Measurements from ENCODE around the gene VSIG2. TPM values are rescaled to one million over a fixed set of nuclear protein-coding genes. Genes with fewer than 3 reads are reported as not detected.
"Not testable (repeated sequence)": the region's sequence is repeated elsewhere in the genome, so short reads cannot be mapped to it uniquely, and the experiment has no call there.

VSIG2 gene, protein sequence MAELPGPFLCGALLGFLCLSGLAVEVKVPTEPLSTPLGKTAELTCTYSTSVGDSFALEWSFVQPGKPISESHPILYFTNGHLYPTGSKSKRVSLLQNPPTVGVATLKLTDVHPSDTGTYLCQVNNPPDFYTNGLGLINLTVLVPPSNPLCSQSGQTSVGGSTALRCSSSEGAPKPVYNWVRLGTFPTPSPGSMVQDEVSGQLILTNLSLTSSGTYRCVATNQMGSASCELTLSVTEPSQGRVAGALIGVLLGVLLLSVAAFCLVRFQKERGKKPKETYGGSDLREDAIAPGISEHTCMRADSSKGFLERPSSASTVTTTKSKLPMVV
- 1 to 10 TPM; 4.4 to 7.9 (median 5.8) TPM for polyA plus RNA-seq (ENCODE audit: insufficient read length in 3 of 3)

DNA sequence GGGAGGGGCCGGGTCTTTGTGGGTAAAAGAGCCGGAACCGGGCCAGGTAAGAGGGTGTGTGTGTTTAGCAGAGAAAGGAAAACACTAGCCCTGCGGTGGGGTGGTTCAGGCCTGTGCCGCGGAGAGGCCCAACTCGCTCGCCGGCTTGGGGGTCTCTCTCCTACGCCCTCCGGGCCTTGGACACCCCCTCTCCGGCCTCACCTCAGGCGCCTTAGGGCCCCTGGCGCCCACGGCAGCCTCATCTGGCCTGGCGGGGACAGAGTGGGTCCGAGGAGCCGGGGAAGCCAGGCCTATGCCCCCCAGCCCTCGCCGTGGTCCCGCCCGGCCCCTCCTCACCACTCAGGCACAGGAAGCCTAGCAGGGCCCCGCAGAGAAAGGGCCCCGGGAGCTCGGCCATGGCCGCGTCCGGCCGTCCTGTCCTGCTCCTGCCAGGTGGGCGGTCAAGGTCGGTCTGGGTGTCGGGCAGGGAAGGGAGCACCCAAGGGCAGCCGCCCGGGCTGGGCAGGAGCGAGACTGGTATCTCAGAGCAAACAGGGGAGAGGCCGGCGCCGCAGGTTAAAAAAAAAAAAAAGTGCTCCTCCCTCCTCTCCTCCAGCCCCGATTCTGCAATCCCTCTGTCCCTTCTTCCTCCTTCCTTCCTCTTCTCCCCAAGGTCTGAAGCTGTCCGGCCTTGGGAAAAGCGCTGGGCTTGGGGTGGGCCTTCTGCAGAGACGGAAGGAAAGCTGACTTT, at the start of gene VSIG2:
Gene VSIG2, minus strand, starts transcription at position 515 of the 730 bp plus-strand sequence. Its CDS starts 118 bp downstream, at position 397.
- no peak for DNase-seq (ENCODE audit: low read depth in 3 of 3, low spot score in 2 of 3)

DNA sequence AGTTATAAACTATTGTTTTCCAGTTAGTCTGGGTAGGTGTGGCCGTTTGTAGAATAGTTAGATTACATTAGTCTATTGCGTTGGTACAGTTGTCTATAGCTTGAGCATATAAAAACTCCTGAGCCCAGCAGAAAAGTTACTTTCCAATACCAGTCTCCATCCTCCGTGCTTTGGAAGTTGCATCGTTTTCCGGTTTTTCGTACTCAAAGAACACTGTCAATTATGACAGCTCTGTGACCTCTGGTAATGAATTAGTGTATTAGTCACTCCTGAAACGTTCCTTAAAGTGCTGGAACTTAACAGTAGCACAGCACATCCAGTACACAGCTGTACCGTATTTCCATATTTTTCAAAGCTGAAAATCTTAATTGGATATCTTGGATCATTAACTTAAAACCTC, 49.0 kb upstream of the VSIG2 start:
- peak in 2 of 3 donors; percentile 21 to 36 for DNase-seq (ENCODE audit: low read depth in 3 of 3, low spot score in 2 of 3)

DNA sequence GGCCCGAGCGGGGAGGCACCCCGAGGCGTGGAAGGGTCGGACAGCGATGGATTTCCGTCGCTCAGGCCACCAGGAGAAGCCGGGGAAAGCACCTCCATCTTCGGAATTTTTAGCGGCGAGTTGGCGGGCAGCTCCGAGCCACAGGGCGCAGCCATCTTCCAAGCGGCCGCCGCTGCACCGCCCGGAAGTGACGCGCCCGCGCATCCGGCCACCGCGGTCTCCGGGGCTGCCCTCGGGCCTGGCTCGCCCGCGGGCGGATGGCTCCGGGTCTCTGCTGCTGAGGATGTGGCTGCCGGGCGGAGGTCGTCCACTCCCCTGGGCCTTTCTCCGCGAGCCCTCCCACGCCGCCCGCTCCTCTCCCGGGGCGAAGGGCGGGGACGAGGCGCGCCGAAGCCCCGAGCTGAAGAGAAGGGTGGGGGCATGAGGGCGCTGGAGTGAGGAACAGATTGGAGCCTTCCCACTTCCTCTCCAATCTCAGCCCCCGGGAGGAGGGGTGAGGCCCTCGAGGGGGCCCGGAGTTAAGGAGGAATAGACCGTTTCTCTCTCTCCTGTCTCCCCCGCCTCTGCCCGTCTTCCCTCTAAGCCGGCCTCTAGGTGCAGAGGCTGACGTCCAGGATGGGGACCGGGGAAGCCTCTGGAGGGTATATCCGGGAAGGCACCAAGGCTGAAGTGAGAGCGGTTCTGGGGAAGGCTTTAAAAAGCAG, 48.3 kb upstream of the VSIG2 start, which contains the start of gene MSANTD2:
Gene MSANTD2, minus strand, starts transcription at position 181 of the 704 bp plus-strand sequence. Its CDS starts 26 bp downstream, at position 155.
- peak; percentile 74 to 85 (median 84) for DNase-seq (ENCODE audit: low read depth in 3 of 3, low spot score in 2 of 3)

DNA sequence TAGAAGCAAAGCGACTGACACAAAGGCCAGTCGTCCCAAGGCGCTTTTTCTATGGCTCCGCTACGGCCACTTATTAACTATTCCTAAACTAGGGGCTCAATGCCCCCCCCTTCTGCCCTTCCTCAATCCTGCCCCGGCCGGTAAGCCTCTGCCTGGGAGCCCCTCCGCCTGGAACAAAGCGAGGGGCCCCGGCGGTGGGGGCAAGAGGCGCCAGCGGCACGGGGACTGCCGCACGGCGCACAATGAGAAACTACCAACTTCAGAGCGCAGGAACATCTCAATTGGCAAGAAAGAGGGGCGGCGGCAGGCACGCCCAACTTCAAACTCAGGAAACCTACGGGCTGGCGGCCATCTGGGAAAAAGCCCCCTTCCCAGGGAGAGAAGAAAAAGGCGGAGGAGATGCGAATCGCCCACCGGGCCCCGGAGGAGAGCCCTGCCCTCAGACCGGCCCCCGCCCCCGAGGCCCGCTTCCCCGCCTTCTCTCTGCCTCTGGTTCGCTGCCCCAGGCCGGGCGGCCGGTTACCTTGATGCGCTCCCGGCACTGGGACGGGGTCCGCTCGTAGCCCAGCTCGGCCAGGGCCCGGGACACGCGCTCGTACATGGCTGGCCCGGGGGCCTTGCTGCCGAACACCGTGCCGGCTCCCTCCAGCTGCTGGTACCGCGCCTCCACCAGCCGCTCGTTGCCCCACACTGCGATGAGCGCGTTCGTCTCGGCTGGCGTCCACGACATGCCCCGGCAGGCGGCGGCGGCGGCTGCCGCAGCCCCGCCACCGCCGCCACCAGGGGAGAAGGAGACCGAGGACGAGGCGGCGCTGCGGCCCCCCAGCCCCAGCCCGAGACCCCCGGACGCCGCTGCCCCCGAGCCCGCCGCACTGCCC, 47.5 kb upstream of the VSIG2 start:
- peak; percentile 17 to 31 (median 21) for DNase-seq (ENCODE audit: low read depth in 3 of 3, low spot score in 2 of 3)

DNA sequence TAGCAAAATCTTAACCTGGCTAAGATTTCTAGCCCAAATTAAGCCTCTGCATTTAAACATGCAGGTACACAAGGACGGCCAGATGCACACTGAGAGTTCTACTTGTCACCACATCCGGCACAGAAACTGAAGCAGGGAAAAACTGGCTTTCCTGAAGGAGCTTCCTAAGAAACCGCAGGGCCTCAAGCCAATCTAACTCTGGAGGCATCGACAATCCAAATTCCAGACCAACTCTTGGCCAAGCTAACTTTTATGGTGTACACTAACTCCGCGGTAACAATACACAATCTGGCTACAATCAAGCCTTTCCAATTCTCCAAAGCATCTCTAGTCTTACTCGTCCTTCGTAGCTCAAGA, 46.9 kb upstream of the VSIG2 start:
- peak; percentile 14 to 43 (median 23) for DNase-seq (ENCODE audit: low read depth in 3 of 3, low spot score in 2 of 3)

DNA sequence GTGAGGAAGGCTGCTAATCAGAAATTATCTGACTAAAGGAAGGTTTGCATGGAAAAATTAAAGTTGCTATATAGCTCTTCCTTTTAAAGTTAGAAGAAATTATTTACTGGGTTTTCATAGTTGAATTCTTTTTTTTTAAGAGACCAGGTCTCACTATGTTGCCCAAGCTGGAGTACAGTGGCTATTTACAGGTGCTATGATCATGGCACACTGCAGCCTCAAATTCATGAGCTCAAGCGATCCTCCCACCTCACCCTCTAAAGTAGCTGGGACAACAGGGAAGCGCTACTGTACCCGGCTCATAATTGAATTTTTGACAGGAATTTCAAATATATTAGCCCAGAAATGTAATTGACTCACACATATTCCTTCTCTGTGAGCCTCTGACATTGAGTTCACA, 44.3 kb upstream of the VSIG2 start:
- DNase-seq (ENCODE audit: low read depth in 3 of 3, low spot score in 2 of 3), result no peak

DNA sequence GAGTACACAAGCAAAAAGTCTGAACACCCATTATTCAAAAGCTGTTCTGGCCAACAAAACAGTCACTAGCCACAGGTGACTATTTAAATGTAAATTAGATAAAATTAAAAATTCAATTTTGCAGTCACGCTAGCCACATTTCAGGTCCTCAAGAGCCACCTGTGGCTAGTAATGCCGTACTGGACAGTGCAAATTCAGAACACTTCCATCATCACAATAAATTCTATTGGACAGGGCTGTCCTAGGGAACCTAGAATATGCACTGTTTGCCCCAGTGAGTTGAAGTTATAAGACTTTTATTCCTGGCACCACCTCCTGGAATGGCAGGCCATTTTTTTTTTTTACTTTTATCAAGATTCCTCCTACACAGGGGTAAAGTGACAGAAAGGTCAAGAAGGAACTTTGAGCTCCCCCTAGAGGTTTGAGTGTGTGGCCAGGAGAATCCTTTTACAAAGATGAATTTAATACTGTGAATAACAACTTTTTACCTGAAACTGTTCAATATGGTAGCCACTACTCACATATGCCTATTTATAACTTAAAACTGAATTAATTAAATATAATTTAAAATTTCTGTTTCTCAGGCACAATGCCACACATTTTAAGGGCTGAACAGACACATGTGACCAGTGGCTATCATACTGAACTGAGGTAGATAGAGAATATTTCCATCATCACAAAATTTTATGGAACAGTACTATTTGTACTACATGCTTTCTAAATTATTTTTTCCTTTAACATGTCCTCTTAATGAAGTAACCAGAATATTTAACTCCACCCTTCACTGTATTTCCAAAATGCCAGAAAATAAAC, 41.6 kb upstream of the VSIG2 start:
- peak in 1 of 3 donors; percentile 27 for DNase-seq (ENCODE audit: low read depth in 3 of 3, low spot score in 2 of 3)

DNA sequence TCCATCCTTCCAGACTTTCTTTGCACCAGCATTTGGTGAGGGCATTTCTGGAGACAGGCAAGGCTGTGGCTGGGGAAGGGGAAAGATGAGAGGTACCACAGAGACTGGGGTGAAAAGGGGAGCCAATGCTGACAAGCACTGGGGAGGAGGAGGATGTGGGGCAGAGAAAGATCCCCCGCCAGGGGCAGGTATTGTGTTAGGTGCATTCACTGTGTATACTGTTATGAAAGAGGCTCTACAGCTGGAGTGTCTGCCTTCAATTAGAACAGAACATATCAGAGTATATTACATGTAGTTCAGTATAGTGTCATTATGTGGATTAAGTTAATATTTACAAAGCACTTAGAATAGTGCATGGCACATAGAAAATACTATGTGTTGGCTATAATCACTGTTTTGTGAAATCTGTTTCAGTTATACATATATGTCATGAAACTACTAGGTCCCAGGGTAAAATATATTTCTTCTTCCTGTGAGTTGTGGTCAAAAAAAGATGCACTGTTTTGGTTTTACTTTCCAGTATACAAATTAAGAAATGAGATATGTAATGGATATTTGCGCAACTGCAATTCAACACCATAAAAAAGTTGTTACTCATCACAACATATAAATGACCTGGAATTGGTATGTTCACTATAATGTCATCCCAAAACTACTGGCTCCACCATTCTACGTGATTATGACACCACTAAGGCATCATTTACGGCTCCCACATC, 39.7 kb upstream of the VSIG2 start:
- DNase-seq (ENCODE audit: low read depth in 3 of 3, low spot score in 2 of 3), result no peak

DNA sequence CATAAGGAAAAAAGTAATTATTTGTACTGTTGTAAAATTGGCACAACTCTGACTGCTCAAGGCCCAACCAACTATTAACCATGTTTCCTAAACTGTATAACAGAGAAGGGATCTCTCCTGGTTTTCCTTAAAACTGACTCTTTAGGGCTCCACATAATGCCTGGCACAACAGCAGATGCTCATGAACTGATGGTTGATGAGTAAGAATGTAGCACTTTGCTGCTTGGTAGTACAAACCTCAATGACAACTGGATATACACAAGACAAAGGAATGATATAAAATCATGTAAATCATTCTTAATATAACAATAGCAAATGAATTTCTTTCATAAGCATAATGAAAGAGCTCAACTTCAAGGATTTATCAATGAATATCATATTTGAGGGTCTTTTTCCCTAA, 36.5 kb upstream of the VSIG2 start:
- no peak for DNase-seq (ENCODE audit: low read depth in 3 of 3, low spot score in 2 of 3)

DNA sequence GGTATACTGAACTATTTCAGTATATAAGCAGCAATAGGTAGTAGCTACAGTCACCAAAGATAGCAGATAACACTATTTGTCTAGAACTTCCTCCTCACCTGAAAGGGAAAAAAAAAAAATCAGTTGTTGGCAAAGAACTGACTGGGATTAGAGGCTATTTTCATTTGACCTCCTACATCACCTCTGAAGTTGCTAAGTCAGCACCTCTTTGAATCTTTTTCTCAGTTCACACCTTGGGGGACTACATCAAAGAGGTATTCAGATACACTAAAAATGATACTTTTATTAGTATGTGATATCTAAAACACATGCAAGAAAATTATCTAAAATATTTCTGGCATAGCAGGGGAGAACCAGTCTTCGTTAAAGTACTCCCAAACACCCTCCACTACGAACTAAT, 32.0 kb upstream of the VSIG2 start:
- no peak for DNase-seq (ENCODE audit: low read depth in 3 of 3, low spot score in 2 of 3)

DNA sequence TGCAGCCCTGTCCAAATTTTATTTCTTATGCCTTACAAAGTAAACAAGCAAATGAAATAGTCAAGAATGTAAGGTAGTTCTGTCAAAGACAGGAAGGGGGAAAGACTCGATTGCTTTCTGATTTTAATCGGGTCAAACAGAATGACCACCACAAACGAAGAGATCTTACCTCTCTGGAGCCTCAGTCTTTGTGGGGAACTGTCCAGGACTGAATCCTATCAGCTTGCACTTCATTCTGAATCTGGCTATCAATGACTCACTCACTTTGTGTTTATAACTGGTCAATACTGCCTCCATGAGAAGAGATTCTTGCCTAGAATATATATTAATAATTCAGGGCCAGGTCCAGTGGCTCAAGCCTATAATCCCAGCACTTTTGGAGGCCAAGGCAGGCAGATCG, 30.9 kb upstream of the VSIG2 start:
- DNase-seq (ENCODE audit: low read depth in 3 of 3, low spot score in 2 of 3), result no peak

DNA sequence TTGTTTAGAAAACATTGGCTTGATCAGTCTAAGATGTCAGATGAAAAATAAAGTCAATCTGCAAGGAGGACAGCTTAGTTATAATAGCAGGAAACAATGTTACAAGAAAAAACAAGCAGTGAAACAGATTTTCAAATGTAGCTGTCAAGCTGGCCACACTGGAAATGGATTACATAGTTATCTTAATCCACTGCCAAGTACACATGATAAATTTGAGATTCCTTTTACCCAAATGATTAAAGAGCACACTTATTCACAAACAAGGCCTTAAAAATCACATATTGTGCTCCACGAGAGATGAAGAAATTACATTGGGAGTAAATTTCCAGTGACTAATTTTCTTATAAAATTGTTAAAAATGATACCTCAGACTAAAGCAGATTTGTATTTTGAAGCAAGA, 27.5 kb upstream of the VSIG2 start:
- no peak for DNase-seq (ENCODE audit: low read depth in 3 of 3, low spot score in 2 of 3)

DNA sequence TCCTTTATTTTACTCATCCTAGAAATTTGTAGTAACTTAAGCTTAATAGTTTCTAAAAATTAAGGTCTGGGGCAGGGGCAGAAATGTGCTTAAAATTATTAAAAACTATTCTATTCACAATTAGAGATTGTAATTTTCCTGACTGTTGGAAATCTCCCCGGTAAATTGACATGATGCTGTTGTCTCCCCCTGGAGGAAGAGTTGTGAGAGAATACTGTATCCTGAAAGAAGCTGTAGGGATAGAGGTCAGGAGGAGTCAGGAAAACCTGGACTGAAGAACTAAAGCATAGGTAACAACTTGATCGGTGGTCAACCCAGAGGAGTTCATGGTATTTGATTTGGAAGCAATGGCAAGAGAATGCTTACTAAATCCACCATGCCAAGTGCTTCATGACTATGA, 26.2 kb upstream of the VSIG2 start:
- no peak for DNase-seq (ENCODE audit: low read depth in 3 of 3, low spot score in 2 of 3)

DNA sequence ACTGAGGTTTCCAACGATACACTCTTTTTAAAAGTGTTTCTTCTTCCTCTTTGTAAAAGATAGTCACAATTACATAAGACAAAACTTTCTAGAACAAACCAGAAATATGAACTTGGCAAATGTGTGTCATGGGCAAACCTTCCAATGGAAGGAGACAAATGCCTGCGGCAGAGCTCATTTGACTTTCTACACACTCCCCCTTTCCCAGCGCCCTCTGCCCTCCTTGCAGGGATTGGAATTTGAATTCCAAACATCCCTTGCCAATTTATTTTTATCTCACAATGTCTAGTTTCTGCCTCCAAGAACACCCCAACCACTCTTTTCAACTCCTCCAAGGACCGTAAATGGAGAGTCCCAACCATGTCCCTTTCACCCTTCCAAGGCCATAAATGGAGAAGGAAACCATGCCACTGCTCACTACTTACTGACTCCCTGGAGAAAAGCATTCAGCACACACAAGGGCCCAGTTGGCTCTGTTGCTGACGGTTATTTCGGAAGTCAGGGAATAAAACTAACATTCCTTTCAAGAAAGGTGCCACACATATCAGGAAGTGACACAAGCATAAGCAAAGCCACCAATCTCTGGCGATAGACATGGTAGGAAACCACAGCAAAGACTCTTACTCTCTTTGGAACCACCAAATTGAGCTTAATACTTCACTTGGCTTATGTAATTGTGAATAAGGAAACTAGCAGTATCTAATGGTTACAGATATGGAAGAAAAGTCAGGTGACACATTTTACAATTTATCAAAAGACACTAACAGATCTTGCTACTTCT, 25.0 kb upstream of the VSIG2 start:
- DNase-seq (ENCODE audit: low read depth in 3 of 3, low spot score in 2 of 3), result no peak

DNA sequence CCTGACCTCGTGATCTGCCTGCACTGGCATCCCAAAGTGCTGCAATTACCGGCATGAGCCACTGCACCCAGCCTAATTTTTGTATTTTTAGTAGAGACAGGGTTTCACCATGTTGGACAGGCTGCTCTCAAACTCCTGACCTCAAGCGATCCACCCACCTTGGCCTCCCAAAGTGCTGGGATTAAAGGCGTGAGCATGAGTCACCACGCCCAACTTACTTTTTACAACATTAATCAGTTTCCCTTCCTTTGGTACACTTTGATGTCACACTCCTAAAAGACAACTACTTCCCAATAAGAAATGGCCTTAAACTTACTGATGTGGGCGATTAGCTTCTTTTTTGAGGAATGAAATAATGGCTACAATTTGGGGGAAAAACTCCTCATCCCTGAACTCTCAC, 18.9 kb upstream of the VSIG2 start:
- not testable (repeated sequence) for DNase-seq (ENCODE audit: low read depth in 3 of 3, low spot score in 2 of 3)

DNA sequence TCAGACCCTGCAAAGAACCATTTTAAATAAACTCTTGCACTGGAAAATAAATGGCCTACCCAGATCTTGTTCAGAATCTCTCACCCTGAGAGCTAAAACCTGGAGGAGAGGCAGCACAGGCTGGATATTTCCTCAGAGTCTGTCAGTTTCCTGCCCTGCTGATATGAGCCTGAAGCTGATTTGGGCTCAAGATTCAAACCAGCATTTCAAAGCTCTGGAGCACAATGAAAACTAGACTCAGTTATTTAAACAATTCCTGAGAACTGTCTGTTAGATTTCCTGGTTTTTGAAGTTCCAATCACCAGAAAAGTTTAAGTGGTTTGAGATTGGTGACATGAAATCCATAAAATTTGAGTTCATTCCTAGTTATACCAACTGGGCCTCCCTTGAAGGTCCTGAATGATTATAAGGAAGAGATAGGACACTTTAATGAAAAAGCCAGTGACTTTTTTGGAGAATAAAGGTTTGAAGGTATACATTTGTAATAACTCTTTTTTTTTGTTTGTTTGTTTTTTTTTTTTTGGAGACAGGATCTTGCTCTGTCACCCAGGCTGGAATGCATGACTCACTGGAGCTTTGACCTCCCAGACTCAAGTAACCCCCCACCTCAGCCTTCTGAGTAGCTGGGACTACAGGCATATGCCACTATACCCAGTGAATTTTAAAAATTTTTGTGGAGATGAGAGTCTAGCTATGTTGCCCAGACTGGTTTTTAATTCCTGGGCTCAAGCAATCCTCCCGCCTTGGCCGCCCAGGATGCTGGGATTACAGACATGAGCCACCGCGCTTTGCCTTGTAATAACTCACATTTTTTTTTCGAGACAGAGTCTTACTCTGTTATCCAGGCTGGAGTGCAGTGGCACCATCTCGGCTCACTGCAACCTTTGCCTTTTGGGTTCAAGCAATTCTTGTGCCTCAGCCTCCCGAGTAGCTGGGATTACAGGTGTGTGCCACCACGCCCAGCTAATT, 18.0 kb upstream of the VSIG2 start:
- no peak for DNase-seq (ENCODE audit: low read depth in 3 of 3, low spot score in 2 of 3)

DNA sequence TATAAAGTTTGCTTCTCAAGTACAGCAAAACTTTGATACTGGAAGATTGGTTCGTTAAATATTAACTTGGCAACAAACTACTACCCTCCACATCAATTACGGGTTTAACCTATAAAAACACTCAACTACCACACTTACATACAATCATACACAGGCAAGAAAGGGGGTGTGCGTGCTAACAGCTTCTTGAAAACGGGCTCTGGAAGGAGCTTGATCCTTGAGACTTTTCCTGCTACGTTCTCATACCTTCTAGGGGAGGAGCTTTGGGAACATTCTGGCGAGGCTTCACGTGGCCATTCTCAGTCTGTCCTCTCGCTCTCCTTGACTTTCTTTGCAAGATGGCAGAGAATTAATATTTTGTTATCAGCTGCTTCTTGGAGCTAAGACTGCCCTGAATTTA, 16.9 kb upstream of the VSIG2 start:
- no peak for DNase-seq (ENCODE audit: low read depth in 3 of 3, low spot score in 2 of 3)
